ENCODE measurements around the gene EFNA5. TPM values are rescaled to one million over a fixed set of nuclear protein-coding genes. Genes with fewer than 3 reads are reported as not detected.
"Not testable (repeated sequence)": the region's sequence is repeated elsewhere in the genome, so short reads cannot be mapped to it uniquely, and the experiment has no call there.

Gene EFNA5
- total and polyA plus RNA-seq, 2 donors from 2014 or later = 5.9 to 54.4 TPM

- FAIRE-seq (no peak), DNase-seq (no peak)
- H3K4me1 ChIP-seq (ENCODE audit: control insufficient read depth in 2 of 3, insufficient read depth in 2 of 3, low read depth in 1 of 3, low read length in 3 of 3) = peaks cover 3 to 5% (median 4%) of the 10 kb centered on the region in 3 donors
- H3K27me3 ChIP-seq (ENCODE audit: control insufficient read depth, insufficient read depth, low read length) = no peaks in the 10 kb centered on the region
- H3K9ac ChIP-seq (ENCODE audit: low read length in 3 of 3) = no peak overlapping the region
- H3K9me3 ChIP-seq (ENCODE audit: control insufficient read depth in 2 of 3, insufficient read depth in 1 of 3, low read length in 3 of 3) = no peaks in the 10 kb centered on the region
- no peaks in the 10 kb centered on the region for H3K36me3 ChIP-seq (ENCODE audit: control insufficient read depth in 2 of 3, insufficient read depth in 3 of 3, low read length in 3 of 3)
- TF ChIP-seq CTCF (IDR thresholded peaks at IDR 0.05; ENCODE audit: borderline replicate concordance, extremely low read depth, insufficient read depth) = no peak
- H3K27ac ChIP-seq (ENCODE audit: low read depth in 2 of 2, low read length in 2 of 2) = no peak overlapping the region
- intact Hi-C loops (cut with DNase I) = no loop called here
- H3K4me3 ChIP-seq (ENCODE audit: low read length in 3 of 3) = no peak overlapping the region
Observed at GRCh38 chr5:107437154-107437553, 233.6 kb downstream of the EFNA5 start.

GRCh38 chr5:107436201-107436600, 234.5 kb downstream of the EFNA5 start:
- H3K27ac ChIP-seq (ENCODE audit: low read depth in 2 of 2, low read length in 2 of 2) = no peak overlapping the region
- no peaks in the 10 kb centered on the region for H3K27me3 ChIP-seq (ENCODE audit: control insufficient read depth, insufficient read depth, low read length)
- no peaks in the 10 kb centered on the region for H3K9me3 ChIP-seq (ENCODE audit: control insufficient read depth in 2 of 3, insufficient read depth in 1 of 3, low read length in 3 of 3)
- H3K4me3 ChIP-seq (ENCODE audit: low read length in 3 of 3) = no peak overlapping the region
- no peaks in the 10 kb centered on the region for H3K36me3 ChIP-seq (ENCODE audit: control insufficient read depth in 2 of 3, insufficient read depth in 3 of 3, low read length in 3 of 3)
- intact Hi-C loops (cut with DNase I) = no loop called here
- H3K9ac ChIP-seq (ENCODE audit: low read length in 3 of 3) = no peak overlapping the region
- peak in 3 of 5 donors; percentile 47 to 81 (median 60) for DNase-seq
- FAIRE-seq = no peak
- peaks cover 3 to 5% (median 4%) of the 10 kb centered on the region in 3 donors for H3K4me1 ChIP-seq (ENCODE audit: control insufficient read depth in 2 of 3, insufficient read depth in 2 of 3, low read depth in 1 of 3, low read length in 3 of 3)
- no peak for TF ChIP-seq CTCF (IDR thresholded peaks at IDR 0.05; ENCODE audit: borderline replicate concordance, extremely low read depth, insufficient read depth)

- Histone ChIP-seq H3K36me3 (ENCODE audit: control insufficient read depth in 2 of 3, insufficient read depth in 3 of 3, low read length in 3 of 3) (no peaks in the 10 kb centered on the region), H3K9me3 (ENCODE audit: control insufficient read depth in 2 of 3, insufficient read depth in 1 of 3, low read length in 3 of 3) (no peaks in the 10 kb centered on the region), H3K4me1 (ENCODE audit: control insufficient read depth in 2 of 3, insufficient read depth in 2 of 3, low read depth in 1 of 3, low read length in 3 of 3) (peaks cover 3 to 5% (median 4%) of the 10 kb centered on the region in 3 donors), H3K4me3 (ENCODE audit: low read length in 3 of 3) (no peak overlapping the region), H3K27ac (ENCODE audit: low read depth in 2 of 2, low read length in 2 of 2) (no peak overlapping the region), H3K9ac (ENCODE audit: low read length in 3 of 3) (no peak overlapping the region), H3K27me3 (ENCODE audit: control insufficient read depth, insufficient read depth, low read length) (no peaks in the 10 kb centered on the region)
- DNase-seq (no peak), FAIRE-seq (no peak)
- no peak for TF ChIP-seq CTCF (IDR thresholded peaks at IDR 0.05; ENCODE audit: borderline replicate concordance, extremely low read depth, insufficient read depth)
- intact Hi-C loops (cut with DNase I) = no loop called here
Observed at GRCh38 chr5:107435061-107435460, 235.7 kb downstream of the EFNA5 start.

DNA sequence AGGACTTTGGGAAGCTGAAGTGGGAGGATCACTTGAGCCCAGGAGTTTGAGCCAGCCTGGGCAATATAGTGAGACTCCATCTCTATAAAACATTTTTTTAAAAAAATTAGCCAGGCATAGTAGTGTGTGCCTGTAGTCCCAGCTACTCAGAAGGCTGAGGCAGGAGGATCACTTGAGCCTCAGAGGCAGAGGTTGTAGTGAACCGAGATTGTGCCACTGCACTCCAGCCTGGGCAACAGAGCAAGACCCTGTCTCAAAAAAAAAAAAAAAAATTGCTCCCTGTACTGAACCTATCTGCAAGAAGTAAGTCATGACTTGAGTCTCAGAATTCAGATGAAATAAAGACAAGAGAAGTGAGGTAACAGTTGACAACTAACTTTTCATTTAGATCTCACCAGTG, 237.1 kb downstream of the EFNA5 start:
- FAIRE-seq; H3K9me3 ChIP-seq (ENCODE audit: control insufficient read depth in 2 of 3, insufficient read depth in 1 of 3, low read length in 3 of 3); H3K9ac ChIP-seq (ENCODE audit: low read length in 3 of 3); intact Hi-C loops (cut with DNase I); H3K27ac ChIP-seq (ENCODE audit: low read depth in 2 of 2, low read length in 2 of 2); H3K36me3 ChIP-seq (ENCODE audit: control insufficient read depth in 2 of 3, insufficient read depth in 3 of 3, low read length in 3 of 3); H3K4me1 ChIP-seq (ENCODE audit: control insufficient read depth in 2 of 3, insufficient read depth in 2 of 3, low read depth in 1 of 3, low read length in 3 of 3); H3K27me3 ChIP-seq (ENCODE audit: control insufficient read depth, insufficient read depth, low read length); H3K4me3 ChIP-seq (ENCODE audit: low read length in 3 of 3); DNase-seq: not testable (repeated sequence)

Data from kidney (tissue), 14 donors.